ENCODE results near the gene HNRNPK.
A peak's percentile ranks its signal among the peaks of the same experiment; 100 is the strongest.

HNRNPK gene

GRCh38 chr9:83977196-83977595, 2.8 kb downstream of the HNRNPK start:
- peak overlapping the region; percentile 98 for H3K27ac ChIP-seq
- TF ChIP-seq CTCF (conservative IDR thresholded peaks at IDR 0.05) = no peak

GRCh38 chr9:83976372-83976771, 3.6 kb downstream of the HNRNPK start:
- no peak for TF ChIP-seq CTCF (conservative IDR thresholded peaks at IDR 0.05)
- no peak overlapping the region for H3K27ac ChIP-seq

- no peak overlapping the region for H3K27ac ChIP-seq
- TF ChIP-seq CTCF (conservative IDR thresholded peaks at IDR 0.05) = no peak
Measured at GRCh38 chr9:83975300-83975699, 4.7 kb downstream of the HNRNPK start.

- no peak for TF ChIP-seq CTCF (conservative IDR thresholded peaks at IDR 0.05)
- no peak overlapping the region for H3K27ac ChIP-seq
Measured at GRCh38 chr9:83972286-83972685, 7.7 kb downstream of the HNRNPK start.

- TF ChIP-seq CTCF (conservative IDR thresholded peaks at IDR 0.05) = no peak
- no peak overlapping the region for H3K27ac ChIP-seq
Measured at GRCh38 chr9:83971485-83971884, 8.5 kb downstream of the HNRNPK start.

GRCh38 chr9:83969602-83970001, 10.4 kb downstream of the HNRNPK start:
- no peak overlapping the region for H3K27ac ChIP-seq
- no peak for TF ChIP-seq CTCF (conservative IDR thresholded peaks at IDR 0.05)

GRCh38 chr9:83967073-83967472, 12.9 kb downstream of the HNRNPK start:
- H3K27ac ChIP-seq = no peak overlapping the region
- no peak for TF ChIP-seq CTCF (conservative IDR thresholded peaks at IDR 0.05)

GRCh38 chr9:83966209-83966582, 13.8 kb downstream of the HNRNPK start:
- no peak overlapping the region; the same call in 1 of the 2 replicates for H3K27ac ChIP-seq

More at GRCh38 chr9:83966209-83966582, 13.8 kb downstream of the HNRNPK start:
- TF ChIP-seq CTCF (conservative IDR thresholded peaks at IDR 0.05) = no peak

Measured in VCaP (cell line).